HepG2 (cell line): ENCODE results near the gene CEP131. TPM values are rescaled to one million over a fixed set of nuclear protein-coding genes. Genes with fewer than 3 reads are reported as not detected.

ENCODE experiments used
- BCL3 ChIP-seq: sonication (generic); formaldehyde crosslinking; IDR thresholded peaks from 2 replicates; pipeline ENCODE4 v1.5.1; 2020; ENCODE audit warnings: mild to moderate bottlenecking, missing genetic modification reagents, moderate library complexity
- CAMTA2 ChIP-seq: sonication (generic); formaldehyde crosslinking; IDR thresholded peaks from 2 replicates; pipeline ENCODE4 v1.4.0; 2020; ENCODE audit warnings: mild to moderate bottlenecking, missing genetic modification reagents, borderline replicate concordance
- IKZF1 ChIP-seq: fragments of 450-650 bp; IDR thresholded peaks from 2 replicates; pipeline ENCODE4 v1.7.1; 2016
- KLF12 ChIP-seq: sonication (generic); formaldehyde crosslinking; IDR thresholded peaks from 2 replicates; pipeline ENCODE4 v1.4.0; 2020; ENCODE audit warnings: missing genetic modification reagents, borderline replicate concordance
- NAIF1 ChIP-seq: sonication (generic); formaldehyde crosslinking; IDR thresholded peaks from 2 replicates; pipeline ENCODE4 v1.5.0; 2020; ENCODE audit warnings: mild to moderate bottlenecking, missing genetic modification reagents, borderline replicate concordance
- PATZ1 ChIP-seq: sonication (generic); formaldehyde crosslinking; IDR thresholded peaks from 2 replicates; pipeline ENCODE4 v1.4.0; 2020; ENCODE audit warnings: missing genetic modification reagents
- PHF8 ChIP-seq: sonication (generic); formaldehyde crosslinking; IDR thresholded peaks from 2 replicates; pipeline ENCODE4 v1.5.0; 2020; ENCODE audit warnings: missing genetic modification reagents
- RERE ChIP-seq: IDR thresholded peaks from 2 replicates; pipeline ENCODE4 v1.6.1; 2016; ENCODE audit warnings: low read depth, missing genetic modification reagents, missing compliant biosample characterization
- REXO4 ChIP-seq: sonication (generic); formaldehyde crosslinking; IDR thresholded peaks from 2 replicates; pipeline ENCODE4 v1.8.0; 2022; ENCODE audit warnings: missing genetic modification reagents, mild to moderate bottlenecking, borderline replicate concordance
- RXRB ChIP-seq: IDR thresholded peaks from 2 replicates; pipeline ENCODE4 v1.6.1; 2016; ENCODE audit warnings: borderline replicate concordance, missing genetic modification reagents, missing compliant biosample characterization
- TOPORS ChIP-seq: sonication (generic); formaldehyde crosslinking; IDR thresholded peaks from 2 replicates; pipeline ENCODE4 v1.8.0; 2023; ENCODE audit warnings: mild to moderate bottlenecking, missing genetic modification reagents
- YEATS4 ChIP-seq: sonication (generic); formaldehyde crosslinking; IDR thresholded peaks from 2 replicates; pipeline ENCODE4 v1.4.0; 2020; ENCODE audit warnings: missing genetic modification reagents, borderline replicate concordance
- YY1 ChIP-seq: IDR thresholded peaks from 2 replicates; pipeline ENCODE4 v1.6.1; 2011; ENCODE audit warnings: low read length, low read depth, moderate library complexity, mild to moderate bottlenecking; ENCODE audit not compliant: insufficient read depth, insufficient replicate concordance
- ZFP37 ChIP-seq: sonication (generic); formaldehyde crosslinking; IDR thresholded peaks from 2 replicates; pipeline ENCODE4 v1.4.0; 2020; ENCODE audit warnings: missing genetic modification reagents, borderline replicate concordance
- ZFP82 ChIP-seq: sonication (generic); formaldehyde crosslinking; IDR thresholded peaks from 2 replicates; pipeline ENCODE4 v1.5.1; 2020; ENCODE audit warnings: mild to moderate bottlenecking, missing genetic modification reagents, borderline replicate concordance
- ZMAT5 ChIP-seq: sonication (generic); formaldehyde crosslinking; IDR thresholded peaks from 2 replicates; pipeline ENCODE4 v1.5.0; 2020; ENCODE audit warnings: mild to moderate bottlenecking, low read depth, missing genetic modification reagents, borderline replicate concordance
- ZNF607 ChIP-seq: sonication (generic); formaldehyde crosslinking; IDR thresholded peaks from 2 replicates; pipeline ENCODE4 v1.5.1; 2020; ENCODE audit warnings: missing genetic modification reagents, mild to moderate bottlenecking, borderline replicate concordance
- ZNF720 ChIP-seq: sonication (generic); formaldehyde crosslinking; IDR thresholded peaks from 2 replicates; pipeline ENCODE4 v1.4.0; 2020; ENCODE audit warnings: missing genetic modification reagents
- ZNF891 ChIP-seq: sonication (generic); formaldehyde crosslinking; IDR thresholded peaks from 2 replicates; pipeline ENCODE4 v1.5.0; 2020; ENCODE audit warnings: mild to moderate bottlenecking, missing genetic modification reagents
- polyA plus RNA-seq, 8 experiments: library from polyadenylated mRNA; depleted of rRNA in 3 of 8; stranded (reverse) in 7 of 8; unstranded in 1 of 8; fragments of >200 nt; fragmentation: Illumina TruSeq in 4 of 8; extraction: Trizol in 4 of 8; gene quantifications; 2 replicates each; pipeline versions ENCODE4 v1.2.1 to v1.2.3, GENCODE V29; 2011 to 2016; ENCODE audit warnings: low read depth in 4 of 8, missing spikeins in 1 of 8, mixed read lengths in 1 of 8; ENCODE audit not compliant: insufficient read depth in 1 of 8
- total RNA-seq, 5 experiments: library from RNA; depleted of rRNA; stranded (reverse); fragments of >200 nt; fragmentation: Illumina TruSeq; extraction: Trizol; gene quantifications; 2 replicates each; pipeline ENCODE4 v1.2.3, GENCODE V29; 2016; ENCODE audit warnings: low read depth in 1 of 5

Gene CEP131
- total and polyA plus RNA-seq, 2 of the 13 experiments (the other 11 are each of a cell fraction or from before 2014, with no cell fraction given) = 5.0 to 16.8 TPM

GRCh38 chr17:81245024-81245664 lies 22.4 kb upstream of the CEP131 start (continued):
- no peak for TF ChIP-seq RERE
- TF ChIP-seq KLF12 = no peak
- no peak for TF ChIP-seq PATZ1 (CRISPR knock-in tag)
- TF ChIP-seq REXO4 (CRISPR knock-in tag) = no peak
- no peak for TF ChIP-seq CAMTA2
- no peak for TF ChIP-seq TOPORS (CRISPR knock-in tag)
- no peak for TF ChIP-seq ZFP37 (CRISPR knock-in tag)
- TF ChIP-seq PHF8 (CRISPR knock-in tag) = 0 out of 2 replicates have a peak, but pooled peaks have one; percentile 14
- TF ChIP-seq IKZF1 = no peak
- peak; percentile 8; the same call in 1 of the 2 replicates for TF ChIP-seq BCL3 (CRISPR knock-in tag)
- TF ChIP-seq ZNF607 (CRISPR knock-in tag) = 0 out of 2 replicates have a peak, but pooled peaks have one; percentile 25
- TF ChIP-seq ZMAT5 (CRISPR knock-in tag) = no peak
- peak; percentile 10 for TF ChIP-seq YY1
- TF ChIP-seq YEATS4 (CRISPR knock-in tag) = no peak
- TF ChIP-seq ZNF891 = no peak
- no peak for TF ChIP-seq ZNF720
- no peak; the same call in 1 of the 2 replicates for TF ChIP-seq ZFP82 (CRISPR knock-in tag)
- TF ChIP-seq RXRB (CRISPR knock-in tag) = peak; percentile 31
- TF ChIP-seq NAIF1 (CRISPR knock-in tag) = no peak
